Fibroblast of the aortic adventitia (primary cell): ENCODE data around the gene TLCD5. TPM values are rescaled to one million over a fixed set of nuclear protein-coding genes. Genes with fewer than 3 reads are reported as not detected.

Experiments
- DNase-seq: peaks from one replicate; pipeline ENCODE4 v3.0.0-alpha.2; 2010; ENCODE audit warnings: low read depth
- H3K4me3 ChIP-seq: 2 replicates; pipeline ENCODE4 v1.5.1; 2011; ENCODE audit warnings: low read depth, mild to moderate bottlenecking, control low read depth, low read length, moderate library complexity
- CTCF ChIP-seq: IDR thresholded peaks from 2 replicates; pipeline ENCODE4 v1.5.1; 2011; ENCODE audit warnings: mild to moderate bottlenecking, low read length, control low read depth, inconsistent platforms; ENCODE audit not compliant: insufficient read depth
- total RNA-seq: library from RNA; depleted of rRNA; stranded (reverse); fragments of >200 nt; gene quantifications from 2 replicates; pipeline ENCODE4 v1.2.3, GENCODE V29; 2012; ENCODE audit warnings: low replicate concordance

TLCD5 gene
- total RNA-seq, 1 donor: 6.4 TPM

- no peak for DNase-seq
Observed at GRCh38 chr11:120342226-120342625, 17.1 kb downstream of the TLCD5 start.

GRCh38 chr11:120342678-120343077 is 17.6 kb downstream of the TLCD5 start:
- TF ChIP-seq CTCF: no peak
- no peak for DNase-seq
- no peak overlapping the region for H3K4me3 ChIP-seq

More at GRCh38 chr11:120342226-120342625, 17.1 kb downstream of the TLCD5 start:
- H3K4me3 ChIP-seq: no peak overlapping the region
- TF ChIP-seq CTCF: no peak

GRCh38 chr11:120343429-120343828 is 18.3 kb downstream of the TLCD5 start:
- TF ChIP-seq CTCF: no peak
- DNase-seq: no peak

GRCh38 chr11:120344302-120345004 is 19.4 kb downstream of the TLCD5 start:
- DNase-seq: no peak

More at GRCh38 chr11:120343429-120343828, 18.3 kb downstream of the TLCD5 start:
- no peak overlapping the region for H3K4me3 ChIP-seq

GRCh38 chr11:120346233-120346632 is 21.1 kb downstream of the TLCD5 start:
- no peak for TF ChIP-seq CTCF

More at GRCh38 chr11:120344302-120345004, 19.4 kb downstream of the TLCD5 start:
- no peak overlapping the region for H3K4me3 ChIP-seq
- TF ChIP-seq CTCF: no peak

GRCh38 chr11:120350637-120351036 is 25.5 kb downstream of the TLCD5 start:
- no peak for DNase-seq
- no peak for TF ChIP-seq CTCF
- no peak overlapping the region for H3K4me3 ChIP-seq

More at GRCh38 chr11:120346233-120346632, 21.1 kb downstream of the TLCD5 start:
- DNase-seq: no peak
- no peak overlapping the region for H3K4me3 ChIP-seq
